H9 (cell line): Measurements from ENCODE around the gene MCHR1. TPM values are rescaled to one million over a fixed set of nuclear protein-coding genes. Genes with fewer than 3 reads are reported as not detected.

ENCODE experiments used
- DNase-seq: peaks from one replicate; pipeline ENCODE4 v3.0.0-alpha.2; 2017
- H2AFZ ChIP-seq: one replicate; pipeline ENCODE4 v1.6.1; 2013; ENCODE audit warnings: mild to moderate bottlenecking, low read length, control low read depth, moderate library complexity
- H2AK5ac ChIP-seq: 2 replicates; pipeline ENCODE4 v1.6.1; 2013; ENCODE audit warnings: low read length, control low read depth, mixed read lengths; ENCODE audit not compliant: insufficient read length
- H2BK120ac ChIP-seq: one replicate; pipeline ENCODE4 v1.6.1; 2013; ENCODE audit warnings: low read depth, mild to moderate bottlenecking, low read length, control low read depth, inconsistent platforms; ENCODE audit not compliant: poor library complexity, severe bottlenecking
- H2BK12ac ChIP-seq: 2 replicates; pipeline ENCODE4 v1.6.1; 2013; ENCODE audit warnings: low read length, control low read depth, mixed read lengths, low read depth; ENCODE audit not compliant: insufficient read length
- H2BK15ac ChIP-seq: 2 replicates; pipeline ENCODE4 v1.6.1; 2013; ENCODE audit warnings: low read depth, low read length, control low read depth
- H2BK20ac ChIP-seq: one replicate; pipeline ENCODE4 v1.6.1; 2013; ENCODE audit warnings: low read depth, mild to moderate bottlenecking, low read length, control low read depth, inconsistent platforms; ENCODE audit not compliant: poor library complexity, severe bottlenecking
- H2BK5ac ChIP-seq: 2 replicates; pipeline ENCODE4 v1.6.1; 2013; ENCODE audit warnings: low read length, control low read depth, mixed read lengths; ENCODE audit not compliant: insufficient read length
- H3K14ac ChIP-seq: 2 replicates; pipeline ENCODE4 v1.6.1; 2013; ENCODE audit warnings: low read length, control low read depth; ENCODE audit not compliant: insufficient read depth
- H3K18ac ChIP-seq: 2 replicates; pipeline ENCODE4 v1.6.1; 2013; ENCODE audit warnings: low read depth, mild to moderate bottlenecking, mixed read lengths, low read length, control low read depth; ENCODE audit not compliant: insufficient read length
- H3K23ac ChIP-seq: 2 replicates; pipeline ENCODE4 v1.6.1; 2013; ENCODE audit warnings: low read length, control low read depth, mixed read lengths, low read depth; ENCODE audit not compliant: insufficient read length
- H3K23me2 ChIP-seq: 2 replicates; pipeline ENCODE4 v1.6.1; 2013; ENCODE audit warnings: low read depth, mild to moderate bottlenecking, mixed read lengths, low read length, control low read depth; ENCODE audit not compliant: insufficient read length, poor library complexity, severe bottlenecking
- H3K27ac ChIP-seq: 2 replicates; pipeline ENCODE4 v1.5.1; 2013; ENCODE audit warnings: low read length, control low read depth, mixed read lengths, low read depth; ENCODE audit not compliant: insufficient read length
- H3K27me3 ChIP-seq: 2 replicates; pipeline ENCODE4 v1.6.1; 2013; ENCODE audit warnings: low read length, control low read depth, inconsistent platforms; ENCODE audit not compliant: insufficient read depth
- H3K4ac ChIP-seq: 2 replicates; pipeline ENCODE4 v1.6.1; 2013; ENCODE audit warnings: low read depth, mild to moderate bottlenecking, control low read depth, inconsistent platforms, low read length, moderate library complexity
- H3K4me1 ChIP-seq: 2 replicates; pipeline ENCODE4 v1.6.1; 2013; ENCODE audit warnings: low read length, control low read depth, inconsistent platforms; ENCODE audit not compliant: insufficient read depth
- H3K4me2 ChIP-seq: 2 replicates; pipeline ENCODE4 v1.6.1; 2013; ENCODE audit warnings: low read length, control low read depth, mixed read lengths; ENCODE audit not compliant: insufficient read length, insufficient read depth
- H3K56ac ChIP-seq: 2 replicates; pipeline ENCODE4 v1.6.1; 2013; ENCODE audit warnings: low read depth, mild to moderate bottlenecking, mixed read lengths, low read length, control low read depth; ENCODE audit not compliant: insufficient read length
- H3K79me1 ChIP-seq: 2 replicates; pipeline ENCODE4 v1.6.1; 2013; ENCODE audit warnings: low read depth, mild to moderate bottlenecking, moderate library complexity, low read length, control low read depth, inconsistent platforms; ENCODE audit not compliant: insufficient read depth, poor library complexity, severe bottlenecking
- H3K79me2 ChIP-seq: 2 replicates; pipeline ENCODE4 v1.6.1; 2013; ENCODE audit warnings: low read length, control low read depth, inconsistent platforms; ENCODE audit not compliant: insufficient read depth
- H3K9ac ChIP-seq: 2 replicates; pipeline ENCODE4 v1.6.1; 2013; ENCODE audit warnings: low read length, control low read depth, mixed read lengths; ENCODE audit not compliant: insufficient read length; ENCODE audit errors: extremely low read depth
- H3K9me3 ChIP-seq: one replicate; pipeline ENCODE4 v1.6.1; 2013; ENCODE audit warnings: low read depth, low read length, inconsistent platforms; ENCODE audit not compliant: control insufficient read depth
- H3T11ph ChIP-seq: one replicate; pipeline ENCODE4 v1.6.1; 2013; ENCODE audit warnings: mild to moderate bottlenecking, low read length, control low read depth, inconsistent platforms
- H4K20me1 ChIP-seq: one replicate; pipeline ENCODE4 v1.6.1; 2013; ENCODE audit not compliant: control insufficient read depth, insufficient read length, insufficient read depth
- H4K5ac ChIP-seq: 2 replicates; pipeline ENCODE4 v1.6.1; 2013; ENCODE audit warnings: low read depth, mild to moderate bottlenecking, mixed read lengths, low read length, control low read depth; ENCODE audit not compliant: insufficient read length
- H4K8ac ChIP-seq: replicated peaks from 2 replicates; pipeline ENCODE4 v1.6.1; 2013; ENCODE audit warnings: low read length, control low read depth, mixed read lengths, low read depth; ENCODE audit not compliant: insufficient read length
- H4K91ac ChIP-seq: 2 replicates; pipeline ENCODE4 v1.6.1; 2013; ENCODE audit warnings: low read depth, mild to moderate bottlenecking, moderate library complexity, mixed read lengths, low read length, control low read depth; ENCODE audit not compliant: insufficient read length
- H3K27ac Mint-ChIP-seq, 3 experiments: 2 replicates in 2 of 3; 3 replicates in 1 of 3; pipeline ENCODE4 v1.8.0; 2020 to 2021; ENCODE audit warnings: mixed read lengths in 3 of 3, mild to moderate bottlenecking in 1 of 3, moderate library complexity in 1 of 3
- H3K27me3 Mint-ChIP-seq: 2 replicates; pipeline ENCODE4 v1.8.0; 2021; ENCODE audit warnings: low read depth, mild to moderate bottlenecking, moderate library complexity, mixed read lengths
- H3K36me3 Mint-ChIP-seq, 3 experiments: 2 replicates in 2 of 3; 3 replicates in 1 of 3; pipeline ENCODE4 v1.8.0; 2020 to 2021; ENCODE audit warnings: low read depth in 3 of 3, mixed read lengths in 3 of 3; ENCODE audit not compliant: insufficient read depth in 1 of 3
- H3K4me1 Mint-ChIP-seq, 2 experiments: 2 replicates each; pipeline ENCODE4 v1.8.0; 2020; ENCODE audit warnings: mixed read lengths in 2 of 2
- H3K4me3 Mint-ChIP-seq, 2 experiments: 2 replicates in 1 of 2; 3 replicates in 1 of 2; pipeline ENCODE4 v1.8.0; 2020 to 2021; ENCODE audit warnings: mild to moderate bottlenecking in 2 of 2, mixed read lengths in 2 of 2, moderate library complexity in 1 of 2
- H3K9me3 Mint-ChIP-seq, 2 experiments: 2 replicates in 1 of 2; 3 replicates in 1 of 2; pipeline ENCODE4 v1.8.0; 2020; ENCODE audit warnings: mild to moderate bottlenecking in 2 of 2, mixed read lengths in 2 of 2, moderate library complexity in 1 of 2
- WGBS: extraction: QIAGEN DNeasy Blood & Tissue Kit; methylation state at CpG from one replicate; pipeline ENCODE4 v1.1.7; 2013; ENCODE audit warnings: missing lambda C conversion rate, low lambda C conversion rate, mixed read lengths; ENCODE audit not compliant: insufficient read length; ENCODE audit errors: extremely low coverage; 5-methylcytosine and 5-hydroxymethylcytosine counted together
- total RNA-seq: library from RNA; stranded (reverse); gene quantifications from 2 replicates; pipeline ENCODE4 v1.2.1, GENCODE V29; 2021
- TF ChIP-seq, protein P1 (sequence below): fragments of 200-600 bp; sonication (generic); conservative IDR thresholded peaks from 3 replicates; pipeline ENCODE4 v1.8.0; 2021; ENCODE audit warnings: antibody characterized with exemption, mild to moderate bottlenecking

The MCHR1 gene
- total RNA-seq, 1 experiment from 2014 or later: 2.9 TPM

DNA sequence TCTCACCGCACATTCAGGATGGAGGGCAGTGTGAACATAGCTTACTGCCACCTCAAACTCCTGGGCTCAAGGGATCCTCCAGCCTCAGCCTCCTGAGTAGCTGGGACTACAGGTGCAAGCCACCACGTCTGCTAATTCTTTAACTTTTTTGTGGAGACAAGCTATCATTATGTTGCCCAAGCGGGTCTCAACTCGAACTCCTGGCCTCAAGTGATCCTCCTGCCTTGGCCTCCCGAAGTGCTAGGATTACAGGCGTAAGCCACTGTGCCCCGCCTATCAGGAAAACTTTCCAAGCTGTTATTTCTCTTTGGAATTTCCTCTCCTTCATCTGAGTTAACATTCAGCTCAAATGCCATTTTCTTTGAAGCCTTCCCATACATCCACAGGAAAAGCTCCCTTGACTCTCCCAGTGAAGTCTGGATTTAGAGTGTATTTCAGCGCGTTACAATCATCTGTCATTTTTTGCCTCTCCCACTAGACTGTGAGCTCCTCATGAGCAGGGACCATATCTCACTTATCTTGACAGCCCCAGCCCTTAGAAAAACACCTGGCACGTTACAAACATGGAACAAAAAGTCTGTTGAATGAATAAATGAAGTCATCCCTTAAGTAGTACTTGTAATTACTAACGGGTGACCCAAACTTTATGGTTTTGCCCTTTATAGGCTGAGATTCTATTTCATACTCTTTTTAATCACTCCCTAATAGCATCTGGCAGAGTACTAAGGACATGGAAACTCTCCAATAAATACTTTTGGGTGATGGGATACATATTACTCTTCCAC is 45.0 kb upstream of the MCHR1 start:
- Histone ChIP-seq H3K9ac (no peak overlapping the region), H2AK5ac (no peak overlapping the region), H4K5ac (no peak overlapping the region), H3K18ac (no peak overlapping the region), H2BK12ac (no peak overlapping the region), H3K9me3 (no peaks in the 10 kb centered on the region), H4K20me1 (no peaks in the 10 kb centered on the region), H3K4me2 (no peak overlapping the region), H3K56ac (no peak overlapping the region), H4K8ac (no peak overlapping the region), H3K4ac (no peak overlapping the region), H3K23me2 (peaks cover 12% of the 10 kb centered on the region), H3K14ac (no peak overlapping the region), H2BK5ac (no peak overlapping the region), H3K23ac (no peak overlapping the region), H3K27ac (no peak overlapping the region), H3K27me3 (no peaks in the 10 kb centered on the region), H3K4me1 (peaks cover 4% of the 10 kb centered on the region; the same call in 1 of the 2 replicates), H3K79me2 (peaks cover 14% of the 10 kb centered on the region; the same call in 1 of the 2 replicates), H2BK120ac (no peak overlapping the region), H4K91ac (no peak overlapping the region), H3T11ph (no peak overlapping the region), H2AFZ (no peak overlapping the region), H2BK20ac (no peak overlapping the region), H3K79me1 (peaks cover 5% of the 10 kb centered on the region), H2BK15ac (no peak overlapping the region)
- peaks cover 21 to 22% of the 10 kb centered on the region in 2 experiments for H3K4me1 Mint-ChIP-seq
- no peaks in the 10 kb centered on the region for H3K27me3 Mint-ChIP-seq
- no peak for DNase-seq
- no CpG with 5 or more reads among the region's 11 CpGs for WGBS
- no peak overlapping the region for H3K27ac Mint-ChIP-seq
- H3K9me3 Mint-ChIP-seq: no peaks in the 10 kb centered on the region
- H3K36me3 Mint-ChIP-seq: peaks cover 0 to 4% (median 2%) of the 10 kb centered on the region in 3 experiments
- TF ChIP-seq, protein P1, sequence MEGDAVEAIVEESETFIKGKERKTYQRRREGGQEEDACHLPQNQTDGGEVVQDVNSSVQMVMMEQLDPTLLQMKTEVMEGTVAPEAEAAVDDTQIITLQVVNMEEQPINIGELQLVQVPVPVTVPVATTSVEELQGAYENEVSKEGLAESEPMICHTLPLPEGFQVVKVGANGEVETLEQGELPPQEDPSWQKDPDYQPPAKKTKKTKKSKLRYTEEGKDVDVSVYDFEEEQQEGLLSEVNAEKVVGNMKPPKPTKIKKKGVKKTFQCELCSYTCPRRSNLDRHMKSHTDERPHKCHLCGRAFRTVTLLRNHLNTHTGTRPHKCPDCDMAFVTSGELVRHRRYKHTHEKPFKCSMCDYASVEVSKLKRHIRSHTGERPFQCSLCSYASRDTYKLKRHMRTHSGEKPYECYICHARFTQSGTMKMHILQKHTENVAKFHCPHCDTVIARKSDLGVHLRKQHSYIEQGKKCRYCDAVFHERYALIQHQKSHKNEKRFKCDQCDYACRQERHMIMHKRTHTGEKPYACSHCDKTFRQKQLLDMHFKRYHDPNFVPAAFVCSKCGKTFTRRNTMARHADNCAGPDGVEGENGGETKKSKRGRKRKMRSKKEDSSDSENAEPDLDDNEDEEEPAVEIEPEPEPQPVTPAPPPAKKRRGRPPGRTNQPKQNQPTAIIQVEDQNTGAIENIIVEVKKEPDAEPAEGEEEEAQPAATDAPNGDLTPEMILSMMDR: no peak
- peak overlapping the region in 1 of 2 experiments; percentile 1; a peak in 1 of 5 replicates for H3K4me3 Mint-ChIP-seq
